K562 (cell line): Measurements from ENCODE around the gene PCBP2. TPM values are rescaled to one million over a fixed set of nuclear protein-coding genes. Genes with fewer than 3 reads are reported as not detected.

Experiments used
- ATAC-seq: fragments of 200-7000 bp; cut with Tn5 transposase; 3 replicates; pipeline ENCODE4 v1.9.1; 2020; ENCODE audit warnings: moderate library complexity
- BruUV-seq: library from RNA; stranded (reverse); fragments of 400-500 nt; replicated peaks from 2 replicates; lab custom pipeline; 2021; lab: Mats Ljungman, UMichigan
- CTCF ChIA-PET: fragments of 300-600 bp; formaldehyde crosslinking; extraction: SDS; loops from one replicate; lab custom pipeline; 2021; ENCODE audit warnings: low intra/inter-chr PET ratio; lab: Yijun Ruan, JAX
- POLR2A ChIA-PET: fragments of 300-600, 350-650 bp; sonication (Branson Sonifier 250); formaldehyde crosslinking; extraction: SDS; loops from one replicate; lab custom pipeline; 2021; ENCODE audit warnings: antibody characterized with exemption, inconsistent platforms; lab: Yijun Ruan, JAX
- DNase-seq, 4 experiments: peaks; one replicate each; pipeline versions ENCODE4 v3.0.0 to v3.0.0-alpha.2; 2011 to 2018; ENCODE audit warnings: low spot score in 3 of 4, mixed read lengths in 3 of 4; ENCODE audit errors: extremely low read depth in 1 of 4
- FAIRE-seq: peaks from 2 replicates; lab custom pipeline; 2011; peaks lifted over from hg19 to GRCh38; lab: Jason Lieb, UNC
- H2AFZ ChIP-seq: 2 replicates; pipeline ENCODE4 v1.6.0; 2011; ENCODE audit warnings: low read depth, low read length, control low read depth, inconsistent platforms
- H3K27ac ChIP-seq: fragments of 200-600 bp; 3 replicates; pipeline ENCODE4 v1.8.0; 2011; ENCODE audit warnings: low read depth, mild to moderate bottlenecking, control low read depth, inconsistent platforms, low read length, moderate library complexity, mixed read lengths; ENCODE audit errors: extremely low read depth
- H3K27me3 ChIP-seq, 2 experiments: fragments of 300-600 bp in 1 of 2; 2 replicates in 1 of 2; 3 replicates in 1 of 2; pipeline versions ENCODE4 v1.6.0 to v1.8.0; 2011; ENCODE audit warnings: inconsistent platforms in 2 of 2, low read length in 2 of 2, mild to moderate bottlenecking in 1 of 2, mixed read lengths in 1 of 2, moderate library complexity in 1 of 2; ENCODE audit not compliant: control insufficient read depth in 2 of 2, insufficient read depth in 2 of 2
- H3K36me3 ChIP-seq: fragments of 300-600 bp; 3 replicates; pipeline ENCODE4 v1.8.0; 2011; ENCODE audit warnings: mild to moderate bottlenecking, low read length, inconsistent platforms; ENCODE audit not compliant: control insufficient read depth, insufficient read depth
- H3K4me1 ChIP-seq, 2 experiments: fragments of 200-600 bp in 1 of 2; replicated peaks in 1 of 2; 2 replicates in 1 of 2; 3 replicates in 1 of 2; pipeline versions ENCODE4 v1.5.1 to v1.8.0; 2011; ENCODE audit warnings: inconsistent platforms in 2 of 2, low read length in 2 of 2, mild to moderate bottlenecking in 1 of 2, mixed read lengths in 1 of 2, moderate library complexity in 1 of 2; ENCODE audit not compliant: control insufficient read depth in 2 of 2, insufficient read depth in 2 of 2
- H3K4me2 ChIP-seq: 2 replicates; pipeline ENCODE4 v1.6.1; 2011; ENCODE audit warnings: low read length, control low read depth, inconsistent platforms, mixed read lengths; ENCODE audit not compliant: insufficient read depth
- H3K4me3 ChIP-seq: fragments of 200-600 bp; sonication (generic), shearing (Covaris generic); 2 replicates; pipeline ENCODE4 v1.5.1; 2016; ENCODE audit warnings: control low read depth, inconsistent platforms
- H3K79me2 ChIP-seq: fragments of 200-600 bp; 3 replicates; pipeline ENCODE4 v1.8.0; 2011; ENCODE audit warnings: low read length, inconsistent platforms; ENCODE audit not compliant: control insufficient read depth, insufficient read depth
- H3K9ac ChIP-seq, 2 experiments: 2 replicates each; pipeline versions ENCODE4 v1.6.0 to v1.6.1; 2011; ENCODE audit warnings: low read depth in 2 of 2, low read length in 2 of 2, control low read depth in 1 of 2, inconsistent platforms in 1 of 2, mild to moderate bottlenecking in 1 of 2, mixed read lengths in 1 of 2; ENCODE audit not compliant: insufficient read depth in 1 of 2
- H3K9me1 ChIP-seq: one replicate; pipeline ENCODE4 v1.6.0; 2011; ENCODE audit warnings: inconsistent platforms, mild to moderate bottlenecking, low read length, moderate library complexity; ENCODE audit not compliant: control insufficient read depth, insufficient read depth
- H3K9me3 ChIP-seq: replicated peaks from 2 replicates; pipeline ENCODE4 v1.5.1; 2011; ENCODE audit warnings: low read depth, low read length, inconsistent platforms; ENCODE audit not compliant: control insufficient read depth, insufficient read depth
- H4K20me1 ChIP-seq: replicated peaks from 2 replicates; pipeline ENCODE4 v1.6.1; 2011; ENCODE audit warnings: low read length, inconsistent platforms, mixed read lengths; ENCODE audit not compliant: control insufficient read depth, insufficient read depth
- BACH1 ChIP-seq: fragments of 200-800 bp; sonication (Bioruptor generic); IDR thresholded peaks from 2 replicates; pipeline ENCODE4 v1.6.1; 2016; ENCODE audit warnings: missing genetic modification characterization, missing compliant biosample characterization
- ELF1 ChIP-seq: fragments of 200-800 bp; sonication (Bioruptor generic); IDR thresholded peaks from 2 replicates; pipeline ENCODE4 v1.6.1; 2016; ENCODE audit warnings: missing genetic modification characterization, missing compliant biosample characterization
- POLR2A ChIP-seq: fragments of 450-650 bp; conservative IDR thresholded peaks from 2 replicates; pipeline ENCODE4 v1.6.1; 2016
- WGBS: fragments of 100-300 bp; shearing (Covaris generic); methylation state at CpG from one replicate; pipeline ENCODE4 v1.1.6; 2016; ENCODE audit warnings: low coverage, mixed read lengths; ENCODE audit not compliant: insufficient coverage; ENCODE audit errors: missing lambda C conversion rate; 5-methylcytosine and 5-hydroxymethylcytosine counted together
- in situ Hi-C: fragments of 300-500 bp; cut with MboI; formaldehyde crosslinking; loops from 4 replicates; pipeline ENCODE4 v1.15.0; 2018; ENCODE audit warnings: inconsistent platforms, mixed read lengths
- intact Hi-C: fragments of 100-400 bp; cut with micrococcal nuclease; formaldehyde crosslinking; loops from 2 replicates; pipeline ENCODE4 v1.14.2; 2022
- polyA plus RNA-seq, 8 experiments: library from polyadenylated mRNA; depleted of rRNA in 4 of 8; stranded (reverse) in 5 of 8; unstranded in 3 of 8; fragments of >200 nt; fragmentation: Nextera tagmentation in 2 of 8; fragmentation: Illumina TruSeq in 1 of 8; extraction: Ambion mirVana in 2 of 8; extraction: Trizol in 1 of 8; gene quantifications; 2 replicates each; pipeline versions ENCODE4 v1.2.1 to v1.2.3, GENCODE V29; 2011 to 2014; ENCODE audit warnings: inconsistent platforms in 1 of 8, missing spikeins in 1 of 8
- total RNA-seq, 7 experiments: library from RNA; depleted of rRNA in 6 of 7; stranded (reverse); fragments of >200 nt in 6 of 7; fragmentation: Illumina TruSeq in 2 of 7; extraction: Trizol in 2 of 7; gene quantifications; 2 replicates each; pipeline versions ENCODE4 v1.2.1 to v1.2.3, GENCODE V29; 2011 to 2021; ENCODE audit warnings: low replicate concordance in 1 of 7
- TF ChIP-seq, protein P1 (sequence below): fragments of 250-450 bp; sonication (Bioruptor Pico); IDR thresholded peaks from 2 replicates; pipeline ENCODE4 v1.4.0; 2020
- TF ChIP-seq, protein P2 (sequence below): fragments of 250-450 bp; sonication (Bioruptor Pico); IDR thresholded peaks from 2 replicates; pipeline ENCODE4 v1.8.0; 2022; ENCODE audit warnings: moderate library complexity, mild to moderate bottlenecking, inconsistent platforms
- TF ChIP-seq, protein P3 (sequence below): sonication (generic); formaldehyde crosslinking; IDR thresholded peaks from 2 replicates; pipeline ENCODE4 v1.8.0; 2023; ENCODE audit warnings: missing genetic modification reagents, mild to moderate bottlenecking, borderline replicate concordance

PCBP2 gene
- total and polyA plus RNA-seq, 9 of the 15 experiments (the other 6 are each of a cell fraction or from before 2014, with no cell fraction given) = 137 to 831 (median 328) TPM

DNA sequence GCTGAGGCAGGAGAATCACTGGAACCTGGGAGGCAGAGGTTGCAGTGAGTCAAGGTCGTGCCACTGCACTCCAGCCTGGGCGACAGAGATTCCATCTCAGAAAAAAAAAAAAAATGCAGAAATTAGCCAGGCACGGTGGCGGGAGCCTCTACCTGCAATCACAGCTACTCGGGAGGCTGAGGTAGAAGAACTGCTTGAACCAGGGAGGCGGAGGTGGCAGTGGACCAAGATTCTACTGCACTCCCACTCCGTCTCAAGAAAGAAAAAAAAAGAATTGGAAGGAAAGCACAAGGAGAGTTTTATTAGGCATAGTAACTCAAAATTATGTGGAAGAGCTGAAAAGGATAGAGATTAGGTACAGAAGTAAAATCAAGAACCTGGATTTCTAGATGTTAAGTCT is 49.0 kb upstream of the PCBP2 start:
- no peak for ATAC-seq
- no TSS peak for BruUV-seq
- Histone ChIP-seq H3K79me2 (peaks cover 69% of the 10 kb centered on the region), H3K4me3 (no peak overlapping the region), H3K27ac (no peak overlapping the region), H3K36me3 (peaks cover 37% of the 10 kb centered on the region; the same call in 2 of the 3 replicates), H3K9ac (no peak overlapping the region), H3K9me1 (no peaks in the 10 kb centered on the region), H3K4me2 (no peak overlapping the region), H4K20me1 (no peaks in the 10 kb centered on the region), H3K27me3 (no peaks in the 10 kb centered on the region)
- DNase-seq = no peak
- FAIRE-seq = no peak
- WGBS = 76% methylated on average over 7 of the region's 7 CpGs
- POLR2A ChIA-PET = no interaction called here
- CTCF ChIA-PET = no interaction called here
- in situ Hi-C loops (no loop called here), intact Hi-C loops (no loop called here)
- TF ChIP-seq ELF1 (tag) = no peak
- TF ChIP-seq, protein P1, sequence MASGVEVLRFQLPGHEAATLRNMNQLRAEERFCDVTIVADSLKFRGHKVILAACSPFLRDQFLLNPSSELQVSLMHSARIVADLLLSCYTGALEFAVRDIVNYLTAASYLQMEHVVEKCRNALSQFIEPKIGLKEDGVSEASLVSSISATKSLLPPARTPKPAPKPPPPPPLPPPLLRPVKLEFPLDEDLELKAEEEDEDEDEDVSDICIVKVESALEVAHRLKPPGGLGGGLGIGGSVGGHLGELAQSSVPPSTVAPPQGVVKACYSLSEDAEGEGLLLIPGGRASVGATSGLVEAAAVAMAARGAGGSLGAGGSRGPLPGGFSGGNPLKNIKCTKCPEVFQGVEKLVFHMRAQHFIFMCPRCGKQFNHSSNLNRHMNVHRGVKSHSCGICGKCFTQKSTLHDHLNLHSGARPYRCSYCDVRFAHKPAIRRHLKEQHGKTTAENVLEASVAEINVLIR (CRISPR knock-in tag) = no peak
- no peak for TF ChIP-seq POLR2A
- TF ChIP-seq, all 486 proteins: peak for 0
- peaks cover under 1 to 21% of the 10 kb centered on the region in 2 experiments; a peak in 3 of 5 replicates for H3K4me1 ChIP-seq
- no peak overlapping the region for H2AFZ ChIP-seq
- H3K9me3 ChIP-seq = no peaks in the 10 kb centered on the region; the same call in 1 of the 2 replicates

DNA sequence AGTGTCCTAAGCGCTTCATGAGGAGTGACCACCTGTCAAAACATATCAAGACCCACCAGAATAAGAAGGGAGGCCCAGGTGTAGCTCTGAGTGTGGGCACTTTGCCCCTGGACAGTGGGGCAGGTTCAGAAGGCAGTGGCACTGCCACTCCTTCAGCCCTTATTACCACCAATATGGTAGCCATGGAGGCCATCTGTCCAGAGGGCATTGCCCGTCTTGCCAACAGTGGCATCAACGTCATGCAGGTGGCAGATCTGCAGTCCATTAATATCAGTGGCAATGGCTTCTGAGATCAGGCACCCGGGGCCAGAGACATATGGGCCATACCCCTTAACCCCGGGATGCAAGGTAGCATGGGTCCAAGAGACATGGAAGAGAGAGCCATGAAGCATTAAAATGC is 41.0 kb upstream of the PCBP2 start:
- 94% methylated on average over 5 of the region's 5 CpGs for WGBS
- no peak overlapping the region for H3K9ac ChIP-seq
- CTCF ChIA-PET = no interaction called here
- TF ChIP-seq, protein P2, sequence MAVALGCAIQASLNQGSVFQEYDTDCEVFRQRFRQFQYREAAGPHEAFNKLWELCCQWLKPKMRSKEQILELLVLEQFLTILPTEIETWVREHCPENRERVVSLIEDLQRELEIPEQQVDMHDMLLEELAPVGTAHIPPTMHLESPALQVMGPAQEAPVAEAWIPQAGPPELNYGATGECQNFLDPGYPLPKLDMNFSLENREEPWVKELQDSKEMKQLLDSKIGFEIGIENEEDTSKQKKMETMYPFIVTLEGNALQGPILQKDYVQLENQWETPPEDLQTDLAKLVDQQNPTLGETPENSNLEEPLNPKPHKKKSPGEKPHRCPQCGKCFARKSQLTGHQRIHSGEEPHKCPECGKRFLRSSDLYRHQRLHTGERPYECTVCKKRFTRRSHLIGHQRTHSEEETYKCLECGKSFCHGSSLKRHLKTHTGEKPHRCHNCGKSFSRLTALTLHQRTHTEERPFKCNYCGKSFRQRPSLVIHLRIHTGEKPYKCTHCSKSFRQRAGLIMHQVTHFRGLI (CRISPR knock-in tag) = no peak
- TF ChIP-seq, protein P3, sequence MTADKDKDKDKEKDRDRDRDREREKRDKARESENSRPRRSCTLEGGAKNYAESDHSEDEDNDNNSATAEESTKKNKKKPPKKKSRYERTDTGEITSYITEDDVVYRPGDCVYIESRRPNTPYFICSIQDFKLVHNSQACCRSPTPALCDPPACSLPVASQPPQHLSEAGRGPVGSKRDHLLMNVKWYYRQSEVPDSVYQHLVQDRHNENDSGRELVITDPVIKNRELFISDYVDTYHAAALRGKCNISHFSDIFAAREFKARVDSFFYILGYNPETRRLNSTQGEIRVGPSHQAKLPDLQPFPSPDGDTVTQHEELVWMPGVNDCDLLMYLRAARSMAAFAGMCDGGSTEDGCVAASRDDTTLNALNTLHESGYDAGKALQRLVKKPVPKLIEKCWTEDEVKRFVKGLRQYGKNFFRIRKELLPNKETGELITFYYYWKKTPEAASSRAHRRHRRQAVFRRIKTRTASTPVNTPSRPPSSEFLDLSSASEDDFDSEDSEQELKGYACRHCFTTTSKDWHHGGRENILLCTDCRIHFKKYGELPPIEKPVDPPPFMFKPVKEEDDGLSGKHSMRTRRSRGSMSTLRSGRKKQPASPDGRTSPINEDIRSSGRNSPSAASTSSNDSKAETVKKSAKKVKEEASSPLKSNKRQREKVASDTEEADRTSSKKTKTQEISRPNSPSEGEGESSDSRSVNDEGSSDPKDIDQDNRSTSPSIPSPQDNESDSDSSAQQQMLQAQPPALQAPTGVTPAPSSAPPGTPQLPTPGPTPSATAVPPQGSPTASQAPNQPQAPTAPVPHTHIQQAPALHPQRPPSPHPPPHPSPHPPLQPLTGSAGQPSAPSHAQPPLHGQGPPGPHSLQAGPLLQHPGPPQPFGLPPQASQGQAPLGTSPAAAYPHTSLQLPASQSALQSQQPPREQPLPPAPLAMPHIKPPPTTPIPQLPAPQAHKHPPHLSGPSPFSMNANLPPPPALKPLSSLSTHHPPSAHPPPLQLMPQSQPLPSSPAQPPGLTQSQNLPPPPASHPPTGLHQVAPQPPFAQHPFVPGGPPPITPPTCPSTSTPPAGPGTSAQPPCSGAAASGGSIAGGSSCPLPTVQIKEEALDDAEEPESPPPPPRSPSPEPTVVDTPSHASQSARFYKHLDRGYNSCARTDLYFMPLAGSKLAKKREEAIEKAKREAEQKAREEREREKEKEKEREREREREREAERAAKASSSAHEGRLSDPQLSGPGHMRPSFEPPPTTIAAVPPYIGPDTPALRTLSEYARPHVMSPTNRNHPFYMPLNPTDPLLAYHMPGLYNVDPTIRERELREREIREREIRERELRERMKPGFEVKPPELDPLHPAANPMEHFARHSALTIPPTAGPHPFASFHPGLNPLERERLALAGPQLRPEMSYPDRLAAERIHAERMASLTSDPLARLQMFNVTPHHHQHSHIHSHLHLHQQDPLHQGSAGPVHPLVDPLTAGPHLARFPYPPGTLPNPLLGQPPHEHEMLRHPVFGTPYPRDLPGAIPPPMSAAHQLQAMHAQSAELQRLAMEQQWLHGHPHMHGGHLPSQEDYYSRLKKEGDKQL (CRISPR knock-in tag) = no peak
- no peak for TF ChIP-seq BACH1 (tag)
- peaks cover 0 to 13% of the 10 kb centered on the region in 2 experiments; a peak in 3 of 5 replicates for H3K4me1 ChIP-seq
- no TSS peak for BruUV-seq
- H3K36me3 ChIP-seq = peaks cover 63% of the 10 kb centered on the region
- intact Hi-C loops = no loop called here
- no peak overlapping the region for H3K4me2 ChIP-seq
- H3K9me3 ChIP-seq = no peaks in the 10 kb centered on the region
- no peak for ATAC-seq
- no peaks in the 10 kb centered on the region for H4K20me1 ChIP-seq
- H3K27me3 ChIP-seq = no peaks in the 10 kb centered on the region
- 0 out of 3 replicates have a peak, but pooled peaks cover 3% of the 10 kb centered on the region for H3K79me2 ChIP-seq
- POLR2A ChIA-PET = interaction anchor here (1.1 to 2.3 kb wide), 3 partner anchors 11 to 37 kb away, joined by 4 to 7 read pairs (median 7); no protein-coding TSS in a partner anchor
- FAIRE-seq = no peak
- no peaks in the 10 kb centered on the region for H3K9me1 ChIP-seq
- no peak overlapping the region for H2AFZ ChIP-seq
- in situ Hi-C loops = no loop called here
- no peak overlapping the region for H3K27ac ChIP-seq
- DNase-seq = no peak
- H3K4me3 ChIP-seq = no peak overlapping the region
